ENCODE measurements around the gene KCNMA1.

KCNMA1 gene

DNA sequence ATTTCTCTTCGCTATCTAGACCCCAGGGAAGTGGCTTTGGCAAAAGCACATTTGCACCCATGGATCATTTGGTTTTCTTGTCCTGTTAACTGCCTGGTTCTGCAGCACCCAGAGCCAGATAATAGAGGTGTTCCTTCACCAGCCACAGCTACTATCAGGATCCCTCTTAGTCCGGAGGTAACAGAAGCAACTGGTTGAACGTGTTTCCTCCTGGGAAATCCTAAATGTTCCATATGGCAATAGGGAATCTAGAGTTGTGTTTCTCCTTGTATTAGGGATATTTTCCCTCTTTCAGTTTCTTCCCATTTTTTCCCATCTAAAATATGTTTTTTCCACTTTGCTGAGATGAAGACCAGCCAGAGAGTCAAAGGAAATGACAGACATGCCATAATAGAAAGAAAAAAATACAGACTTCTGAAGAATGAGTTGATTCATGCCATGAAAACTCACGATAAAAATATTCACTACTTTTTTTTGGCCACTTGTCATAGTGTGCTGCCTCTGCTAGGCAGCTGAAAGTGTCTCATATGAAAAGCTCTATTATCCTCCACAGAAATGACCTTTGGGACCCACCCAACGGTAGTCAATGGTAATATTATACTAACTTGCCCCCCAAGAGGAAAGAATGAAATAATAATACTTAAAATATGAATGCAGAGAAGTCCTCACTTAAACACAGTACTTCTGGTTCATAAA lies 472.8 kb downstream of the KCNMA1 start:
- 95% methylated on average over 5 of the region's 5 CpGs for WGBS
- Histone ChIP-seq H3K4me1 (ENCODE audit: insufficient read depth, low read length) (no peaks in the 10 kb centered on the region), H3K36me3 (ENCODE audit: insufficient read depth, low read length) (no peaks in the 10 kb centered on the region), H3K9me3 (ENCODE audit: insufficient read depth, low read depth, low read length) (no peaks in the 10 kb centered on the region), H3K4me3 (ENCODE audit: low read length) (no peak overlapping the region), H3K27me3 (ENCODE audit: insufficient read depth, low read length) (no peaks in the 10 kb centered on the region), H3K9ac (ENCODE audit: low read depth, low read length) (no peak overlapping the region), H3K27ac (ENCODE audit: low read depth, low read length) (no peak overlapping the region)

DNA sequence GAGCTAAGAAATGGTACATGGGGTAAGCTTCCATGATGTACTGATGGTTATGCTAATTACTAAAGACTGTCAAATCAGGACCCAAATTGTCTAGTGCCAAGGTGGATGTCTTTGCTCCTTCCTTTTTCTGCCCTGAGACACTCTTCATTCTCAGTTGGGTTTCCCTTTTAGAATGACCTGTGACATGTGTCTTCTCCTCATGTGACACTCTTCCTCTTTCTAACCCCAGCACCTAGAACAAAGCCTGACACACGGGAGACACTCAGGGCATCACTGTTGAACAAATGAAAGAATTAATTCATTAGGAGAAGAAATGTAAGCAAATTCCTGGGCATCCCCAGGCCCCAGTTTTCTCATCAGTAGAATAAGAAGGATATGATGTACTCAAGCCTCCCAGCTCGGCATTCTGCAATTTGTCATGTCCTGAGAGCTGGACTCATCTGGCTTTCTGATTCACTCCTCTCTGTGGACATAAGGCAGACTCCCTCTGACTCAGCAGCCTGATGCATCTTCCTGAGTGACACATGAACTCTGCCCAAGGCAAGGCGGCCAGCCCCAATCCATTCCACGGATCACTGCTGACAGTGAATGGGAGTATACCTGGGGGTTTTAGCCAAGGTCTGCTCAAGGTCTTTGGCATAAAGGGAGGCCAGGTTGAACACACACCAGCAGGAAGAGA lies 473.8 kb downstream of the KCNMA1 start:
- Histone ChIP-seq H3K27me3 (ENCODE audit: insufficient read depth, low read length) (no peaks in the 10 kb centered on the region), H3K9me3 (ENCODE audit: insufficient read depth, low read depth, low read length) (no peaks in the 10 kb centered on the region), H3K9ac (ENCODE audit: low read depth, low read length) (no peak overlapping the region), H3K4me1 (ENCODE audit: insufficient read depth, low read length) (no peaks in the 10 kb centered on the region), H3K36me3 (ENCODE audit: insufficient read depth, low read length) (no peaks in the 10 kb centered on the region), H3K27ac (ENCODE audit: low read depth, low read length) (no peak overlapping the region), H3K4me3 (ENCODE audit: low read length) (no peak overlapping the region)
- WGBS: 84% methylated on average over 4 of the region's 4 CpGs

DNA sequence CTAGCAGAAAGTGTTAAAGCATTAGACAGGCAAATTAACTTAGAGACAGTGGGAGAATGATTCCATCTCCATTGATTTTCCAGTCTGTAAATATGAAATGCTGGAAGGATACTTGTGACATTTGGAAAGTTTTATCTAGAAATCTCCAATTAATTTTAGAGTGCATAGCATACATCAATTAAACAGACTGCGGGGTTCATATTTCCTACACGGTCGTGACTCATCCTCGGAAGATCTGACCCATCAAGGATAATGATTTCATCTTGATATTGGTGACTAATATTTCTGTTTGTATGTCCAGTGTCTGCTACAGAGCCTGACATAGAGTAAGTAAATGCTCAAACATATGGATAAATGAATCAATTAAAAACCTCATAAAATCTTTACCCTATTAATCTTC lies 474.9 kb downstream of the KCNMA1 start:
- no peaks in the 10 kb centered on the region for H3K9me3 ChIP-seq (ENCODE audit: insufficient read depth, low read depth, low read length)
- H3K27ac ChIP-seq (ENCODE audit: low read depth, low read length): no peak overlapping the region
- no peaks in the 10 kb centered on the region for H3K4me1 ChIP-seq (ENCODE audit: insufficient read depth, low read length)
- no peak overlapping the region for H3K9ac ChIP-seq (ENCODE audit: low read depth, low read length)
- 98% methylated on average over 4 of the region's 4 CpGs for WGBS
- H3K4me3 ChIP-seq (ENCODE audit: low read length): no peak overlapping the region
- no peaks in the 10 kb centered on the region for H3K36me3 ChIP-seq (ENCODE audit: insufficient read depth, low read length)
- no peaks in the 10 kb centered on the region for H3K27me3 ChIP-seq (ENCODE audit: insufficient read depth, low read length)

DNA sequence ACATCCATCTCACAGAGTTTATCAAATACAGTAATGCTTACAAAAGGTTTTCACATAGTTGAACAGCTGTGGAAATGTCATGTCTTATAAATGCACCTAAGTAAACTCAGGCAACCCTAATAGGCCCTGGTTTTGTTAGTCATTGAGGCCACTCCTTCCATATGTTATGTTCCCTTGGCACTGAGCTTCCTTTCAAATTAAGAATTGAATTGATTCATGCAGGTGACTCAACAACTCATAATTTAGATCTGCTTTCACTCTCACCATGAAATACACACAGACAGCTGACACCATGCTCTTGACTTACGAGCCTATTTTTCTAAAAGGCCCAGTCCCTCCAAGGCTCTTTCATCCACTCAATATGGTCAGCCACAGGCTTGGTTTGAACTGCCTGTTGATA lies 476.9 kb downstream of the KCNMA1 start:
- WGBS: 88% methylated on average over 1 of the region's 1 CpG
- Histone ChIP-seq H3K4me3 (ENCODE audit: low read length) (no peak overlapping the region), H3K27ac (ENCODE audit: low read depth, low read length) (no peak overlapping the region)

DNA sequence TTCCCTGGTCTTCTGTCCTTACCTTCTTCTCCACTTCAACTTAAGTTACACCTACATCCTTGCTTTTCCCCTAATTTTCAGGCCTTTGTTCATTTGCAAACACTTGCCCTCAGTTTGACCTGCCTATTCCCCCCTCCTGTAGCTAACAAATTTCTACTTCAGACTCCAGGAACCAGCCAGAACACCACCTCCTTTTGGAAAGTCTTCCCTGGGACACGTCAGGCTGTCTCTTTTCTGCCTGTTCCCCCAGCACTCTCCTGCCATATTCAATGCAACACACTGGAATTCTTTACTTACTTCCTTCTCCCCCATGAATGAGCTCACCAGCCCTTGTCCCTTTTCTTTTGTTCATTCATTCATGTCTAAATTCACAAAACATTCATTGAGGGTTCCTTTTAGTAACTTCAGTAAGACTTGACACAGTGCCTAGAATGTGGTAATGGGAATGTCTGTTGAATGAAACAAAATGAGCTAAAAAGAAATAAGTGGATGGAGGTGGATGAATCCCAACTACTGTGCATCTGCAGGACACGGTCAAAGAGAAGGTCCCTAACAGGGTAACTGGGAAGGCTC lies 478.0 kb downstream of the KCNMA1 start:
- H3K9ac ChIP-seq (ENCODE audit: low read depth, low read length): no peak overlapping the region
- H3K36me3 ChIP-seq (ENCODE audit: insufficient read depth, low read length): no peaks in the 10 kb centered on the region
- WGBS: 88% methylated on average over 2 of the region's 2 CpGs
- H3K9me3 ChIP-seq (ENCODE audit: insufficient read depth, low read depth, low read length): no peaks in the 10 kb centered on the region
- H3K4me1 ChIP-seq (ENCODE audit: insufficient read depth, low read length): no peaks in the 10 kb centered on the region
- no peak overlapping the region for H3K4me3 ChIP-seq (ENCODE audit: low read length)
- H3K27ac ChIP-seq (ENCODE audit: low read depth, low read length): no peak overlapping the region
- H3K27me3 ChIP-seq (ENCODE audit: insufficient read depth, low read length): no peaks in the 10 kb centered on the region

More for the DNA sequence above, 476.9 kb downstream of the KCNMA1 start:
- Histone ChIP-seq H3K9me3 (ENCODE audit: insufficient read depth, low read depth, low read length) (no peaks in the 10 kb centered on the region), H3K27me3 (ENCODE audit: insufficient read depth, low read length) (no peaks in the 10 kb centered on the region), H3K4me1 (ENCODE audit: insufficient read depth, low read length) (no peaks in the 10 kb centered on the region), H3K36me3 (ENCODE audit: insufficient read depth, low read length) (no peaks in the 10 kb centered on the region), H3K9ac (ENCODE audit: low read depth, low read length) (no peak overlapping the region)

DNA sequence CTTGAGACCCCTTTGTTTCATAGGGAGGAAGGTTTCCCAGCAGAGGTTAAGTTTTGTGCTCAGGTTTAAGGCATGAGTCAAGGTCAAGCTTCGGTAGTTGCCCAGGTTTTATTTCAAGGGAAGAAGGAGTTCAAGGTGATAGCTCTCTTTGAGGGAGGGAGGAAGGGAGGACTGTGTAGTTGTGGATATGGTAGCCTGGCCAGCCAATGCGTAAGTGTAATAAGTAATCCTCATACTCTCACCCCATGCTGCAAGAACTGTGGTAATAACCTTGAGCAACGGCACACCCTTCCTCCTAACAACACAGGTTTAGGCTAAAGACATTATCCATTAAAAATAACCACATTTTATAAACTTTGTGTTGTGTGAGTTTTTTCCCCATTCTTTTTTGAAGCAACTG lies 478.9 kb downstream of the KCNMA1 start:
- Histone ChIP-seq H3K9me3 (ENCODE audit: insufficient read depth, low read depth, low read length) (no peaks in the 10 kb centered on the region), H3K27me3 (ENCODE audit: insufficient read depth, low read length) (no peaks in the 10 kb centered on the region), H3K4me3 (ENCODE audit: low read length) (no peak overlapping the region), H3K27ac (ENCODE audit: low read depth, low read length) (no peak overlapping the region), H3K9ac (ENCODE audit: low read depth, low read length) (no peak overlapping the region), H3K4me1 (ENCODE audit: insufficient read depth, low read length) (no peaks in the 10 kb centered on the region), H3K36me3 (ENCODE audit: insufficient read depth, low read length) (no peaks in the 10 kb centered on the region)
- WGBS: 95% methylated on average over 2 of the region's 3 CpGs

DNA sequence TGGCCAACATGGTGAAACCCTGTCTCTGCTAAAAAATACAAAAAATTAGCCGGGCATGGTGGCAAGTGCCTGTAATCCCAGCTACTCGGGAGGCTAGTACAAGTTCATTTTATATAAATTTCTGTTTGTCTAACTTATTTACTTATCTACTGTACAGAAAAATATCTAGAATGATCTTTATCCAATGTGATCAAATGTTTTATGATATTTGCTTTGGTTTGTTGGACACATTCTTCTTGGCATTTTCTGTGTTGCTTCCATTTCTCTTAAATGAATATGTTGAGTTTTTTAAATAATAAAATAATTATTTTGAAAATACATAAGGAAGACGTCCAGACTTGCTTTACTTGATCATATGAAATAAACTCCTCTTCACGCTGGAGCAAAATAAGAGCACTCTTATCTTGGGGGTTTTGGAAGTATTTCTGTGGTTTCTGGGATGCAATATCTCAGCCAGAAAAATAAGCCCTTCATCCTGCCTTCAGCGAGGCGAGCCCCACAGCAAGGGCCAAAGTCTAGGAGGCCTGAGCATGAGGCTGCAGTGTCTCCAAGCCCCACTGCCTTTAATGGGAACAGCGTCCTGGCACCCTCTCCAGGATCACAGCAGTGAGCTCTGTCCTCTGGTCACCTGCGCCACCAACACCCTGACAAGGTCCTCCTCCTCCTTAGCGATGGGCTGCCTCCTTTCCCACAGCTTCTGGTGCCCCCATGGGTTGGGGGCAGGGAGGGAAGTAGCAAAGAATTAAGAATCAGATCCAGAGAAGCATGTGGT lies 480.2 kb downstream of the KCNMA1 start:
- Histone ChIP-seq H3K4me1 (ENCODE audit: insufficient read depth, low read length) (peaks cover 2% of the 10 kb centered on the region; the same call in 1 of the 2 replicates), H3K27me3 (ENCODE audit: insufficient read depth, low read length) (no peaks in the 10 kb centered on the region), H3K9me3 (ENCODE audit: insufficient read depth, low read depth, low read length) (no peaks in the 10 kb centered on the region), H3K4me3 (ENCODE audit: low read length) (no peak overlapping the region), H3K9ac (ENCODE audit: low read depth, low read length) (no peak overlapping the region), H3K36me3 (ENCODE audit: insufficient read depth, low read length) (no peaks in the 10 kb centered on the region), H3K27ac (ENCODE audit: low read depth, low read length) (no peak overlapping the region)
- WGBS: 95% methylated on average over 8 of the region's 9 CpGs

DNA sequence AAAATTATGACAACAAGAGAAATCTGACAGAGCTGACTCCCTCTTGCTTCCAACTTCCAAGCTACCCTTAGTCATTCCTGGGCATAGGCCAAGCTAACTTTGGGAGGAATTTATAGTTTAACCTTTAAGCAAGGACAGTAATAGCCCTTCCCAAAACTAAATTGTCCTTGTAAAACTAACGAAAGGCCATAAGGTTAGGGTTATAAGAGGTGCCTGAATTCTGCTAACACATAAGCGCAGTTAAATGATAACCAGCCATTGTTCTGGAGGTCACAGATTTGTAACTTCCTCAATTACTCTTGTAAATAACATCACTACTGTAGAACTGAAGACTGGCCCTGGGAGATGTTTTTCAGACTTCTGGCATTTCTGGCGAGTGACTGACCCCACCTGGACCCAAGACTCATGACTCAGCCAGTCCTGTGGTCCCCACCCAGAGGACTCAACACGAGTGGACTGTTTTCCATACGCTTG lies 481.2 kb downstream of the KCNMA1 start:
- no peak overlapping the region for H3K4me3 ChIP-seq (ENCODE audit: low read length)
- 89% methylated on average over 5 of the region's 5 CpGs for WGBS
- no peak overlapping the region for H3K27ac ChIP-seq (ENCODE audit: low read depth, low read length)
- H3K27me3 ChIP-seq (ENCODE audit: insufficient read depth, low read length): no peaks in the 10 kb centered on the region
- H3K36me3 ChIP-seq (ENCODE audit: insufficient read depth, low read length): no peaks in the 10 kb centered on the region
- no peaks in the 10 kb centered on the region for H3K9me3 ChIP-seq (ENCODE audit: insufficient read depth, low read depth, low read length)
- no peak overlapping the region for H3K9ac ChIP-seq (ENCODE audit: low read depth, low read length)
- H3K4me1 ChIP-seq (ENCODE audit: insufficient read depth, low read length): peaks cover 12% of the 10 kb centered on the region

DNA sequence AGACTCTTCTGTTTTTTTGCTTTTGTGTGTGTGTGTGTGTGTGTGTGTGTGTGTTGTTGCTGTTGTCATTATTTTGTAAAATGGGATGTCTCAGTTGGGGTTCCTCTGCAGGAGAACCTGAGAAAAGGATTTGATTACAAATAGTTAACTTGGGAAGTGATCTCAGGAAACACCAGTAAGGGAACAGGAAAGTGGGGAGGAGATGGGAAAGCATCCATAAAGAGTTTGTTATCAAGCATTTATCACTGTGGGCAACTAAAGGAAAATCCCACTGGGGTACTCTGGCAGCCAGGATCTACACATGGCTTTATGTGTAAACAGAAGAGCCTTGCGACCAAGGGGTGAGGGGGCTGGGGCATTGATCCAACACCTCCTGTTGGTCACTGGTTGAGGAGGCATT lies 485.4 kb downstream of the KCNMA1 start:
- no peak overlapping the region for H3K9ac ChIP-seq (ENCODE audit: low read depth, low read length)
- WGBS: 88% methylated on average over 1 of the region's 1 CpG
- H3K4me1 ChIP-seq (ENCODE audit: insufficient read depth, low read length): peaks cover 36% of the 10 kb centered on the region
- no peaks in the 10 kb centered on the region for H3K9me3 ChIP-seq (ENCODE audit: insufficient read depth, low read depth, low read length)
- H3K4me3 ChIP-seq (ENCODE audit: low read length): no peak overlapping the region
- H3K27ac ChIP-seq (ENCODE audit: low read depth, low read length): no peak overlapping the region
- H3K36me3 ChIP-seq (ENCODE audit: insufficient read depth, low read length): no peaks in the 10 kb centered on the region
- H3K27me3 ChIP-seq (ENCODE audit: insufficient read depth, low read length): no peaks in the 10 kb centered on the region

DNA sequence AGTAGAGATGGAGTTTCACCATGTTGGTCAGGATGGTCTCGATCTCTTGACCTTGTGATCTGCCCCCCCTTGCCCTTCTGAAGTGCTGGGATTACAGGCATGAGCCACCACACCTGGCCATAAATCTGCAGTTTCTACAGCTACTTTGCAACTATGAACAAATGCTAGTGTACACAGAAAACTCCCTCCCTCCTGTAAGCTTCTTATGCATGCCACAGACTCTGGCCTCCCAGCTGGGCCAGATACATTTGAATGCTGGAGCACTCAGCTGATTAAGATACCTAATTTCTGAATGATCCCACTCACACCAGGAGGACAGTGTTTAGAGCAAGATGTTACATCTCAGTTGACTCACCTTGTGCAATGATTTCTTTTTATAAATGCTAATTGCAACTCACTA lies 486.2 kb downstream of the KCNMA1 start:
- H3K27ac ChIP-seq (ENCODE audit: low read depth, low read length): no peak overlapping the region
- no peaks in the 10 kb centered on the region for H3K36me3 ChIP-seq (ENCODE audit: insufficient read depth, low read length)
- H3K4me3 ChIP-seq (ENCODE audit: low read length): no peak overlapping the region
- no peaks in the 10 kb centered on the region for H3K9me3 ChIP-seq (ENCODE audit: insufficient read depth, low read depth, low read length)
- no peak overlapping the region for H3K9ac ChIP-seq (ENCODE audit: low read depth, low read length)
- H3K4me1 ChIP-seq (ENCODE audit: insufficient read depth, low read length): peaks cover 36% of the 10 kb centered on the region
- 86% methylated on average over 1 of the region's 1 CpG for WGBS
- H3K27me3 ChIP-seq (ENCODE audit: insufficient read depth, low read length): no peaks in the 10 kb centered on the region

DNA sequence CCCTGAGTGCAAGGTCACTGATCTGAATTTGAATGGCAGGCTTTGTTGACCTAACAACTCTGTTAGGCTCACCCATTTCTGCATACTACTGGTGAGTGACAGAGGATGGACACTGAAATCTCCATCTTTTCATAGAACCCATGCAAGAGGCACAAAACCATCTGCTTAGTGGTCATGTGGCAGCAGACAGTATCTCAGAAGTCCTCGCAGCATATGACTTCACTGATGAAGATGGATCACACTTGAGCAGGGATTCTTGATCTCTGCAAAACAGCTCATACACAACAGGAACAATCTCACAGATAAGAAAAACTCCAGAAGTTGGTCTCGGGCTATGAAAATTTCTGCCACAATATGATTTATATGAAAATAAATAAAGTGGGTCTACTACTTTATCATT lies 487.9 kb downstream of the KCNMA1 start:
- Histone ChIP-seq H3K4me1 (ENCODE audit: insufficient read depth, low read length) (peaks cover 36% of the 10 kb centered on the region), H3K36me3 (ENCODE audit: insufficient read depth, low read length) (no peaks in the 10 kb centered on the region), H3K27me3 (ENCODE audit: insufficient read depth, low read length) (no peaks in the 10 kb centered on the region), H3K27ac (ENCODE audit: low read depth, low read length) (no peak overlapping the region), H3K9ac (ENCODE audit: low read depth, low read length) (no peak overlapping the region), H3K4me3 (ENCODE audit: low read length) (no peak overlapping the region), H3K9me3 (ENCODE audit: insufficient read depth, low read depth, low read length) (no peaks in the 10 kb centered on the region)
- WGBS: 94% methylated on average over 1 of the region's 2 CpGs

Measured in HUES64 (cell line).